HL-60/S4 (cell line): ENCODE measurements around the gene WDR18.

Experiments used
- in situ Hi-C: fragments of 300-500 bp; cut with MboI; formaldehyde crosslinking; loops from 2 replicates; pipeline ENCODE4 v1.14.3; 2022; ENCODE audit warnings: low sequenced_read_pairs

Gene WDR18

GRCh38 chr19:1039646-1040475 lies 55.7 kb downstream of the WDR18 start, which contains the start of gene ABCA7:
Gene ABCA7, plus strand, starts transcription at chr19:1040107. Its CDS starts 1,255 bp downstream, at chr19:1041362.
- in situ Hi-C loops = no loop called here

GRCh38 chr19:1040476-1041271 lies 56.5 kb downstream of the WDR18 start:
- in situ Hi-C loops = no loop called here

GRCh38 chr19:1041272-1041834 lies 57.2 kb downstream of the WDR18 start:
- in situ Hi-C loops = no loop called here

- in situ Hi-C loops = no loop called here
Observed at GRCh38 chr19:1041835-1042685, 57.9 kb downstream of the WDR18 start.

GRCh38 chr19:1042689-1043511 lies 58.8 kb downstream of the WDR18 start:
- in situ Hi-C loops = no loop called here
